Neural progenitor cell (in vitro differentiated cells): ENCODE measurements around the gene EAPP.

Source experiments
- EZH2 ChIP-seq: fragments of 200-600 bp; sonication (generic); IDR thresholded peaks from 2 replicates; pipeline ENCODE4 v1.6.1; 2017; ENCODE audit warnings: antibody characterized with exemption, mild to moderate bottlenecking, moderate library complexity
- EZH2phosphoT487 ChIP-seq: fragments of 200-600 bp; sonication (generic); IDR thresholded peaks from 2 replicates; pipeline ENCODE4 v1.6.1; 2017; ENCODE audit warnings: antibody characterized with exemption
- TF ChIP-seq, protein P1 (sequence below): fragments of 200-600 bp; sonication (generic); IDR thresholded peaks from 2 replicates; pipeline ENCODE4 v1.5.1; 2017; ENCODE audit warnings: antibody characterized with exemption, mild to moderate bottlenecking

- TF ChIP-seq, protein P1, sequence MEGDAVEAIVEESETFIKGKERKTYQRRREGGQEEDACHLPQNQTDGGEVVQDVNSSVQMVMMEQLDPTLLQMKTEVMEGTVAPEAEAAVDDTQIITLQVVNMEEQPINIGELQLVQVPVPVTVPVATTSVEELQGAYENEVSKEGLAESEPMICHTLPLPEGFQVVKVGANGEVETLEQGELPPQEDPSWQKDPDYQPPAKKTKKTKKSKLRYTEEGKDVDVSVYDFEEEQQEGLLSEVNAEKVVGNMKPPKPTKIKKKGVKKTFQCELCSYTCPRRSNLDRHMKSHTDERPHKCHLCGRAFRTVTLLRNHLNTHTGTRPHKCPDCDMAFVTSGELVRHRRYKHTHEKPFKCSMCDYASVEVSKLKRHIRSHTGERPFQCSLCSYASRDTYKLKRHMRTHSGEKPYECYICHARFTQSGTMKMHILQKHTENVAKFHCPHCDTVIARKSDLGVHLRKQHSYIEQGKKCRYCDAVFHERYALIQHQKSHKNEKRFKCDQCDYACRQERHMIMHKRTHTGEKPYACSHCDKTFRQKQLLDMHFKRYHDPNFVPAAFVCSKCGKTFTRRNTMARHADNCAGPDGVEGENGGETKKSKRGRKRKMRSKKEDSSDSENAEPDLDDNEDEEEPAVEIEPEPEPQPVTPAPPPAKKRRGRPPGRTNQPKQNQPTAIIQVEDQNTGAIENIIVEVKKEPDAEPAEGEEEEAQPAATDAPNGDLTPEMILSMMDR = no peak
- TF ChIP-seq EZH2phosphoT487 = no peak
- no peak for TF ChIP-seq EZH2
Observed at GRCh38 chr14:34527591-34527990, 11.9 kb downstream of the EAPP start.
